ENCODE results near the gene DPF3. TPM values are rescaled to one million over a fixed set of nuclear protein-coding genes. Genes with fewer than 3 reads are reported as not detected.

The DPF3 gene
- total RNA-seq, 1 experiment from 2014 or later: 0.31 TPM

DNA sequence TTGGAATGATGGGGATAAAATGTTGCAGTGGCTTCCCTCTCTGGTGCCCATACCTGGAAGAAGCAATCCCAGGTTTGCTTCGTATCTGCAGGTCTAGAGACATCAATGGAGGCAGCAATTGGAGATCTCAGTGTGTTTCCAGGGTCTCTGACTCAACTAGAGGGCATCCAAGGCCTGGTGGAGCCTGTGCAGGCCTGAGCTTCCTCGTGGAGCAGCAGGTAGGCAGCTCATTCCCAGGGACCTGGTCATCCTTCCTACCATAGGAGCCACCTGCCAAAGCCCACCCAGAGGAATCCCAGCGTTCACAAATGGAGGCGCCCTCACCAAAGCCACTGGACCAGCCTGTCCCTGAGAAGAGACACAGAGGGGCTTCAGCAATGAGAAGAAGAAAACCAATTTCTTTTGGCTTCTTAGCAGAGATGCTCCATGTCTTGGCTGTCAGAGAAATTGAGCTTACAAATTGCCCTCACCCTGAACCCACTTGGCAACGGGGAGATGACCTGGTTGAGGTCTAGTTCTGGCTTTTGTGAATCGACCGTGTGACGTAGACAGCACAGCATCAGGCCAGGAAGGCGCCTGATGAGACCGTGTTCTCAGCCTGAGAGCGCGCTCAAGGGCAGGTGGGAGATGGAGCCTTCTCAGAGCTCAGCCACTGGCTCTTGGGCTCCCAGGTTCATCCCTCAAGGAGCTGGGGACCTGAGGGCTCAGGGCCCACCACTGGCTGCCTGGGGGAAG, 283.6 kb downstream of the DPF3 start:
- H3K27me3 Mint-ChIP-seq (ENCODE audit: low read depth): no peaks in the 10 kb centered on the region; the same call in 1 of the 2 replicates
- CTCF ChIA-PET: no interaction called here
- no peak overlapping the region for H3K4me3 Mint-ChIP-seq
- ATAC-seq (no peak), DNase-seq (ENCODE audit: low spot score) (no peak)
- no peak overlapping the region for H3K27ac Mint-ChIP-seq
- H3K4me1 Mint-ChIP-seq: peaks cover 7% of the 10 kb centered on the region
- no peaks in the 10 kb centered on the region for H3K36me3 Mint-ChIP-seq
- peaks cover 8% of the 10 kb centered on the region; the same call in 1 of the 2 replicates for H3K9me3 Mint-ChIP-seq
- POLR2A ChIA-PET: no interaction called here
- TF ChIP-seq, protein P1, sequence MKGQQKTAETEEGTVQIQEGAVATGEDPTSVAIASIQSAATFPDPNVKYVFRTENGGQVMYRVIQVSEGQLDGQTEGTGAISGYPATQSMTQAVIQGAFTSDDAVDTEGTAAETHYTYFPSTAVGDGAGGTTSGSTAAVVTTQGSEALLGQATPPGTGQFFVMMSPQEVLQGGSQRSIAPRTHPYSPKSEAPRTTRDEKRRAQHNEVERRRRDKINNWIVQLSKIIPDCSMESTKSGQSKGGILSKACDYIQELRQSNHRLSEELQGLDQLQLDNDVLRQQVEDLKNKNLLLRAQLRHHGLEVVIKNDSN (CRISPR knock-in tag; IDR thresholded peaks at IDR 0.05): no peak
- TF ChIP-seq, protein P2, sequence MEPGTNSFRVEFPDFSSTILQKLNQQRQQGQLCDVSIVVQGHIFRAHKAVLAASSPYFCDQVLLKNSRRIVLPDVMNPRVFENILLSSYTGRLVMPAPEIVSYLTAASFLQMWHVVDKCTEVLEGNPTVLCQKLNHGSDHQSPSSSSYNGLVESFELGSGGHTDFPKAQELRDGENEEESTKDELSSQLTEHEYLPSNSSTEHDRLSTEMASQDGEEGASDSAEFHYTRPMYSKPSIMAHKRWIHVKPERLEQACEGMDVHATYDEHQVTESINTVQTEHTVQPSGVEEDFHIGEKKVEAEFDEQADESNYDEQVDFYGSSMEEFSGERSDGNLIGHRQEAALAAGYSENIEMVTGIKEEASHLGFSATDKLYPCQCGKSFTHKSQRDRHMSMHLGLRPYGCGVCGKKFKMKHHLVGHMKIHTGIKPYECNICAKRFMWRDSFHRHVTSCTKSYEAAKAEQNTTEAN (CRISPR knock-in tag; IDR thresholded peaks at IDR 0.05): no peak
- TF ChIP-seq, protein P3, sequence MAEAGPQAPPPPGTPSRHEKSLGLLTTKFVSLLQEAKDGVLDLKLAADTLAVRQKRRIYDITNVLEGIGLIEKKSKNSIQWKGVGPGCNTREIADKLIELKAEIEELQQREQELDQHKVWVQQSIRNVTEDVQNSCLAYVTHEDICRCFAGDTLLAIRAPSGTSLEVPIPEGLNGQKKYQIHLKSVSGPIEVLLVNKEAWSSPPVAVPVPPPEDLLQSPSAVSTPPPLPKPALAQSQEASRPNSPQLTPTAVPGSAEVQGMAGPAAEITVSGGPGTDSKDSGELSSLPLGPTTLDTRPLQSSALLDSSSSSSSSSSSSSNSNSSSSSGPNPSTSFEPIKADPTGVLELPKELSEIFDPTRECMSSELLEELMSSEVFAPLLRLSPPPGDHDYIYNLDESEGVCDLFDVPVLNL (CRISPR knock-in tag; IDR thresholded peaks at IDR 0.05; ENCODE audit: borderline replicate concordance, low read depth): no peak
- TF ChIP-seq, protein P4, sequence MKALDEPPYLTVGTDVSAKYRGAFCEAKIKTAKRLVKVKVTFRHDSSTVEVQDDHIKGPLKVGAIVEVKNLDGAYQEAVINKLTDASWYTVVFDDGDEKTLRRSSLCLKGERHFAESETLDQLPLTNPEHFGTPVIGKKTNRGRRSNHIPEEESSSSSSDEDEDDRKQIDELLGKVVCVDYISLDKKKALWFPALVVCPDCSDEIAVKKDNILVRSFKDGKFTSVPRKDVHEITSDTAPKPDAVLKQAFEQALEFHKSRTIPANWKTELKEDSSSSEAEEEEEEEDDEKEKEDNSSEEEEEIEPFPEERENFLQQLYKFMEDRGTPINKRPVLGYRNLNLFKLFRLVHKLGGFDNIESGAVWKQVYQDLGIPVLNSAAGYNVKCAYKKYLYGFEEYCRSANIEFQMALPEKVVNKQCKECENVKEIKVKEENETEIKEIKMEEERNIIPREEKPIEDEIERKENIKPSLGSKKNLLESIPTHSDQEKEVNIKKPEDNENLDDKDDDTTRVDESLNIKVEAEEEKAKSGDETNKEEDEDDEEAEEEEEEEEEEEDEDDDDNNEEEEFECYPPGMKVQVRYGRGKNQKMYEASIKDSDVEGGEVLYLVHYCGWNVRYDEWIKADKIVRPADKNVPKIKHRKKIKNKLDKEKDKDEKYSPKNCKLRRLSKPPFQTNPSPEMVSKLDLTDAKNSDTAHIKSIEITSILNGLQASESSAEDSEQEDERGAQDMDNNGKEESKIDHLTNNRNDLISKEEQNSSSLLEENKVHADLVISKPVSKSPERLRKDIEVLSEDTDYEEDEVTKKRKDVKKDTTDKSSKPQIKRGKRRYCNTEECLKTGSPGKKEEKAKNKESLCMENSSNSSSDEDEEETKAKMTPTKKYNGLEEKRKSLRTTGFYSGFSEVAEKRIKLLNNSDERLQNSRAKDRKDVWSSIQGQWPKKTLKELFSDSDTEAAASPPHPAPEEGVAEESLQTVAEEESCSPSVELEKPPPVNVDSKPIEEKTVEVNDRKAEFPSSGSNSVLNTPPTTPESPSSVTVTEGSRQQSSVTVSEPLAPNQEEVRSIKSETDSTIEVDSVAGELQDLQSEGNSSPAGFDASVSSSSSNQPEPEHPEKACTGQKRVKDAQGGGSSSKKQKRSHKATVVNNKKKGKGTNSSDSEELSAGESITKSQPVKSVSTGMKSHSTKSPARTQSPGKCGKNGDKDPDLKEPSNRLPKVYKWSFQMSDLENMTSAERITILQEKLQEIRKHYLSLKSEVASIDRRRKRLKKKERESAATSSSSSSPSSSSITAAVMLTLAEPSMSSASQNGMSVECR (CRISPR knock-in tag; IDR thresholded peaks at IDR 0.05; ENCODE audit: borderline replicate concordance): no peak
- TF ChIP-seq, protein P5, sequence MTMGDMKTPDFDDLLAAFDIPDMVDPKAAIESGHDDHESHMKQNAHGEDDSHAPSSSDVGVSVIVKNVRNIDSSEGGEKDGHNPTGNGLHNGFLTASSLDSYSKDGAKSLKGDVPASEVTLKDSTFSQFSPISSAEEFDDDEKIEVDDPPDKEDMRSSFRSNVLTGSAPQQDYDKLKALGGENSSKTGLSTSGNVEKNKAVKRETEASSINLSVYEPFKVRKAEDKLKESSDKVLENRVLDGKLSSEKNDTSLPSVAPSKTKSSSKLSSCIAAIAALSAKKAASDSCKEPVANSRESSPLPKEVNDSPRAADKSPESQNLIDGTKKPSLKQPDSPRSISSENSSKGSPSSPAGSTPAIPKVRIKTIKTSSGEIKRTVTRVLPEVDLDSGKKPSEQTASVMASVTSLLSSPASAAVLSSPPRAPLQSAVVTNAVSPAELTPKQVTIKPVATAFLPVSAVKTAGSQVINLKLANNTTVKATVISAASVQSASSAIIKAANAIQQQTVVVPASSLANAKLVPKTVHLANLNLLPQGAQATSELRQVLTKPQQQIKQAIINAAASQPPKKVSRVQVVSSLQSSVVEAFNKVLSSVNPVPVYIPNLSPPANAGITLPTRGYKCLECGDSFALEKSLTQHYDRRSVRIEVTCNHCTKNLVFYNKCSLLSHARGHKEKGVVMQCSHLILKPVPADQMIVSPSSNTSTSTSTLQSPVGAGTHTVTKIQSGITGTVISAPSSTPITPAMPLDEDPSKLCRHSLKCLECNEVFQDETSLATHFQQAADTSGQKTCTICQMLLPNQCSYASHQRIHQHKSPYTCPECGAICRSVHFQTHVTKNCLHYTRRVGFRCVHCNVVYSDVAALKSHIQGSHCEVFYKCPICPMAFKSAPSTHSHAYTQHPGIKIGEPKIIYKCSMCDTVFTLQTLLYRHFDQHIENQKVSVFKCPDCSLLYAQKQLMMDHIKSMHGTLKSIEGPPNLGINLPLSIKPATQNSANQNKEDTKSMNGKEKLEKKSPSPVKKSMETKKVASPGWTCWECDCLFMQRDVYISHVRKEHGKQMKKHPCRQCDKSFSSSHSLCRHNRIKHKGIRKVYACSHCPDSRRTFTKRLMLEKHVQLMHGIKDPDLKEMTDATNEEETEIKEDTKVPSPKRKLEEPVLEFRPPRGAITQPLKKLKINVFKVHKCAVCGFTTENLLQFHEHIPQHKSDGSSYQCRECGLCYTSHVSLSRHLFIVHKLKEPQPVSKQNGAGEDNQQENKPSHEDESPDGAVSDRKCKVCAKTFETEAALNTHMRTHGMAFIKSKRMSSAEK (CRISPR knock-in tag; IDR thresholded peaks at IDR 0.05; ENCODE audit: borderline replicate concordance): no peak
- TF ChIP-seq, protein P6, sequence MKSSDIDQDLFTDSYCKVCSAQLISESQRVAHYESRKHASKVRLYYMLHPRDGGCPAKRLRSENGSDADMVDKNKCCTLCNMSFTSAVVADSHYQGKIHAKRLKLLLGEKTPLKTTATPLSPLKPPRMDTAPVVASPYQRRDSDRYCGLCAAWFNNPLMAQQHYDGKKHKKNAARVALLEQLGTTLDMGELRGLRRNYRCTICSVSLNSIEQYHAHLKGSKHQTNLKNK (CRISPR knock-in tag; IDR thresholded peaks at IDR 0.05): no peak
- TF ChIP-seq, protein P7, sequence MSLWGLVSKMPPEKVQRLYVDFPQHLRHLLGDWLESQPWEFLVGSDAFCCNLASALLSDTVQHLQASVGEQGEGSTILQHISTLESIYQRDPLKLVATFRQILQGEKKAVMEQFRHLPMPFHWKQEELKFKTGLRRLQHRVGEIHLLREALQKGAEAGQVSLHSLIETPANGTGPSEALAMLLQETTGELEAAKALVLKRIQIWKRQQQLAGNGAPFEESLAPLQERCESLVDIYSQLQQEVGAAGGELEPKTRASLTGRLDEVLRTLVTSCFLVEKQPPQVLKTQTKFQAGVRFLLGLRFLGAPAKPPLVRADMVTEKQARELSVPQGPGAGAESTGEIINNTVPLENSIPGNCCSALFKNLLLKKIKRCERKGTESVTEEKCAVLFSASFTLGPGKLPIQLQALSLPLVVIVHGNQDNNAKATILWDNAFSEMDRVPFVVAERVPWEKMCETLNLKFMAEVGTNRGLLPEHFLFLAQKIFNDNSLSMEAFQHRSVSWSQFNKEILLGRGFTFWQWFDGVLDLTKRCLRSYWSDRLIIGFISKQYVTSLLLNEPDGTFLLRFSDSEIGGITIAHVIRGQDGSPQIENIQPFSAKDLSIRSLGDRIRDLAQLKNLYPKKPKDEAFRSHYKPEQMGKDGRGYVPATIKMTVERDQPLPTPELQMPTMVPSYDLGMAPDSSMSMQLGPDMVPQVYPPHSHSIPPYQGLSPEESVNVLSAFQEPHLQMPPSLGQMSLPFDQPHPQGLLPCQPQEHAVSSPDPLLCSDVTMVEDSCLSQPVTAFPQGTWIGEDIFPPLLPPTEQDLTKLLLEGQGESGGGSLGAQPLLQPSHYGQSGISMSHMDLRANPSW (CRISPR knock-in tag; conservative IDR thresholded peaks at IDR 0.05; ENCODE audit: low read depth): no peak
- TF ChIP-seq NFATC4 (CRISPR knock-in tag; IDR thresholded peaks at IDR 0.05) (no peak), NR3C1 (CRISPR knock-in tag; conservative IDR thresholded peaks at IDR 0.05; ENCODE audit: low read depth) (no peak), ZNF317 (CRISPR knock-in tag; IDR thresholded peaks at IDR 0.05; ENCODE audit: borderline replicate concordance, low read depth) (no peak)
- TF ChIP-seq, protein P8, sequence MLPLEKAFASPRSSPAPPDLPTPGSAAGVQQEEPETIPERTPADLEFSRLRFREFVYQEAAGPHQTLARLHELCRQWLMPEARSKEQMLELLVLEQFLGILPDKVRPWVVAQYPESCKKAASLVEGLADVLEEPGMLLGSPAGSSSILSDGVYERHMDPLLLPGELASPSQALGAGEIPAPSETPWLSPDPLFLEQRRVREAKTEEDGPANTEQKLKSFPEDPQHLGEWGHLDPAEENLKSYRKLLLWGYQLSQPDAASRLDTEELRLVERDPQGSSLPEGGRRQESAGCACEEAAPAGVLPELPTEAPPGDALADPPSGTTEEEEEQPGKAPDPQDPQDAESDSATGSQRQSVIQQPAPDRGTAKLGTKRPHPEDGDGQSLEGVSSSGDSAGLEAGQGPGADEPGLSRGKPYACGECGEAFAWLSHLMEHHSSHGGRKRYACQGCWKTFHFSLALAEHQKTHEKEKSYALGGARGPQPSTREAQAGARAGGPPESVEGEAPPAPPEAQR (CRISPR knock-in tag; IDR thresholded peaks at IDR 0.05): no peak
- TF ChIP-seq, protein P9, sequence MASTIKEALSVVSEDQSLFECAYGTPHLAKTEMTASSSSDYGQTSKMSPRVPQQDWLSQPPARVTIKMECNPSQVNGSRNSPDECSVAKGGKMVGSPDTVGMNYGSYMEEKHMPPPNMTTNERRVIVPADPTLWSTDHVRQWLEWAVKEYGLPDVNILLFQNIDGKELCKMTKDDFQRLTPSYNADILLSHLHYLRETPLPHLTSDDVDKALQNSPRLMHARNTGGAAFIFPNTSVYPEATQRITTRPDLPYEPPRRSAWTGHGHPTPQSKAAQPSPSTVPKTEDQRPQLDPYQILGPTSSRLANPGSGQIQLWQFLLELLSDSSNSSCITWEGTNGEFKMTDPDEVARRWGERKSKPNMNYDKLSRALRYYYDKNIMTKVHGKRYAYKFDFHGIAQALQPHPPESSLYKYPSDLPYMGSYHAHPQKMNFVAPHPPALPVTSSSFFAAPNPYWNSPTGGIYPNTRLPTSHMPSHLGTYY (CRISPR knock-in tag; IDR thresholded peaks at IDR 0.05): no peak
- TF ChIP-seq, protein P10, sequence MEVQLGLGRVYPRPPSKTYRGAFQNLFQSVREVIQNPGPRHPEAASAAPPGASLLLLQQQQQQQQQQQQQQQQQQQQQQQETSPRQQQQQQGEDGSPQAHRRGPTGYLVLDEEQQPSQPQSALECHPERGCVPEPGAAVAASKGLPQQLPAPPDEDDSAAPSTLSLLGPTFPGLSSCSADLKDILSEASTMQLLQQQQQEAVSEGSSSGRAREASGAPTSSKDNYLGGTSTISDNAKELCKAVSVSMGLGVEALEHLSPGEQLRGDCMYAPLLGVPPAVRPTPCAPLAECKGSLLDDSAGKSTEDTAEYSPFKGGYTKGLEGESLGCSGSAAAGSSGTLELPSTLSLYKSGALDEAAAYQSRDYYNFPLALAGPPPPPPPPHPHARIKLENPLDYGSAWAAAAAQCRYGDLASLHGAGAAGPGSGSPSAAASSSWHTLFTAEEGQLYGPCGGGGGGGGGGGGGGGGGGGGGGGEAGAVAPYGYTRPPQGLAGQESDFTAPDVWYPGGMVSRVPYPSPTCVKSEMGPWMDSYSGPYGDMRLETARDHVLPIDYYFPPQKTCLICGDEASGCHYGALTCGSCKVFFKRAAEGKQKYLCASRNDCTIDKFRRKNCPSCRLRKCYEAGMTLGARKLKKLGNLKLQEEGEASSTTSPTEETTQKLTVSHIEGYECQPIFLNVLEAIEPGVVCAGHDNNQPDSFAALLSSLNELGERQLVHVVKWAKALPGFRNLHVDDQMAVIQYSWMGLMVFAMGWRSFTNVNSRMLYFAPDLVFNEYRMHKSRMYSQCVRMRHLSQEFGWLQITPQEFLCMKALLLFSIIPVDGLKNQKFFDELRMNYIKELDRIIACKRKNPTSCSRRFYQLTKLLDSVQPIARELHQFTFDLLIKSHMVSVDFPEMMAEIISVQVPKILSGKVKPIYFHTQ (CRISPR knock-in tag; IDR thresholded peaks at IDR 0.05): no peak
